ENCODE data around the gene CXXC5. TPM values are rescaled to one million over a fixed set of nuclear protein-coding genes. Genes with fewer than 3 reads are reported as not detected.
A peak's percentile ranks its signal among the peaks of the same experiment; 100 is the strongest.

CXXC5 gene
- total and polyA plus RNA-seq, 12 donors: 28.7 to 51.6 (median 36.0) TPM

- WGBS, 2 donors: 80 to 88% methylated on average over 3 of the region's 3 CpGs
- H3K9me3 ChIP-seq: no peaks in the 10 kb centered on the region
- no peak for DNase-seq
- intact Hi-C loops (cut with DNase I): loop anchor here in 6 of 10 donors (1.0 to 10.0 kb wide), 8 partner anchors 54 to 230 kb away; no protein-coding TSS in a partner anchor
- no peak for TF ChIP-seq CTCF (IDR thresholded peaks at IDR 0.05)
- H3K27ac ChIP-seq: no peak overlapping the region
- no peak for ATAC-seq
- no peak overlapping the region for H3K4me3 ChIP-seq
- peaks cover 19 to 55% (median 45%) of the 10 kb centered on the region in 9 donors for H3K4me1 ChIP-seq
- H3K27me3 ChIP-seq: no peaks in the 10 kb centered on the region
- peaks cover 0 to 27% (median 1%) of the 10 kb centered on the region in 9 donors for H3K36me3 ChIP-seq
Observed at GRCh38 chr5:139634541-139634940, 13.6 kb upstream of the CXXC5 start.

- WGBS, 2 donors: 58 to 59% methylated on average over 1 of the region's 1 CpG
- no peak for TF ChIP-seq CTCF (IDR thresholded peaks at IDR 0.05)
- Histone ChIP-seq H3K27me3 (no peaks in the 10 kb centered on the region), H3K36me3 (peaks cover 0 to 20% (median 0%) of the 10 kb centered on the region in 9 donors), H3K27ac (peak overlapping the region in 7 of 10 donors; percentile 85 to 97 (median 92)), H3K4me1 (peaks cover 19 to 61% (median 45%) of the 10 kb centered on the region in 9 donors), H3K9me3 (no peaks in the 10 kb centered on the region), H3K4me3 (no peak overlapping the region)
- ATAC-seq (no peak), DNase-seq (no peak)
- intact Hi-C loops (cut with DNase I): loop anchor here in 7 of 10 donors (2.0 to 10.0 kb wide), 9 partner anchors 52 to 230 kb away; no protein-coding TSS in a partner anchor
Observed at GRCh38 chr5:139635191-139635590, 13.0 kb upstream of the CXXC5 start.

GRCh38 chr5:139635606-139636206 lies 12.4 kb upstream of the CXXC5 start:
- peak overlapping the region; percentile 12 to 97 (median 92) for H3K27ac ChIP-seq
- intact Hi-C loops (cut with DNase I): loop anchor here in 9 of 10 donors (2.0 to 10.0 kb wide), 11 partner anchors 15 to 229 kb away; no protein-coding TSS in a partner anchor
- H3K4me3 ChIP-seq: peak overlapping the region in 2 of 10 donors; percentile 12 to 14
- peaks cover 19 to 62% (median 45%) of the 10 kb centered on the region in 9 donors for H3K4me1 ChIP-seq
- H3K36me3 ChIP-seq: peaks cover 0 to 15% (median 0%) of the 10 kb centered on the region in 9 donors
- H3K27me3 ChIP-seq: no peaks in the 10 kb centered on the region
- TF ChIP-seq CTCF (IDR thresholded peaks at IDR 0.05): peak; percentile 59 to 84 (median 77)
- peak; percentile 57 to 82 (median 72) for ATAC-seq
- H3K9me3 ChIP-seq: no peaks in the 10 kb centered on the region
- DNase-seq: peak; percentile 83 to 94

GRCh38 chr5:139636207-139636792 lies 11.8 kb upstream of the CXXC5 start:
- no peak for TF ChIP-seq CTCF (IDR thresholded peaks at IDR 0.05)
- peaks cover 0 to 15% (median 0%) of the 10 kb centered on the region in 9 donors for H3K36me3 ChIP-seq
- no peak for DNase-seq
- peak overlapping the region; percentile 12 to 97 (median 92) for H3K27ac ChIP-seq
- WGBS, 2 donors: 59 to 74% methylated on average over 2 of the region's 2 CpGs
- intact Hi-C loops (cut with DNase I): loop anchor here in 8 of 10 donors (2.0 to 10.0 kb wide), 8 partner anchors 15 to 229 kb away; no protein-coding TSS in a partner anchor
- H3K4me3 ChIP-seq: peak overlapping the region in 4 of 10 donors; percentile 54 to 65 (median 58)
- H3K9me3 ChIP-seq: no peaks in the 10 kb centered on the region
- peaks cover 19 to 62% (median 45%) of the 10 kb centered on the region in 9 donors for H3K4me1 ChIP-seq
- peak in 3 of 8 donors; percentile 0 to 4 (median 3) for ATAC-seq
- no peaks in the 10 kb centered on the region for H3K27me3 ChIP-seq

Data from heart right ventricle (tissue), 16 donors.